DMS153 treated with DMSO at 0.1 percent for 48 hours (cell line): ENCODE data around the gene SEZ6L.
"Not testable (repeated sequence)": the region's sequence is repeated elsewhere in the genome, so short reads cannot be mapped to it uniquely, and the experiment has no call there.

Experiments
- DNase-seq: peaks from one replicate; lab custom pipeline; 2025; ENCODE audit not compliant: unreplicated experiment; lab: John Stamatoyannopoulos, UW

SEZ6L gene

DNA sequence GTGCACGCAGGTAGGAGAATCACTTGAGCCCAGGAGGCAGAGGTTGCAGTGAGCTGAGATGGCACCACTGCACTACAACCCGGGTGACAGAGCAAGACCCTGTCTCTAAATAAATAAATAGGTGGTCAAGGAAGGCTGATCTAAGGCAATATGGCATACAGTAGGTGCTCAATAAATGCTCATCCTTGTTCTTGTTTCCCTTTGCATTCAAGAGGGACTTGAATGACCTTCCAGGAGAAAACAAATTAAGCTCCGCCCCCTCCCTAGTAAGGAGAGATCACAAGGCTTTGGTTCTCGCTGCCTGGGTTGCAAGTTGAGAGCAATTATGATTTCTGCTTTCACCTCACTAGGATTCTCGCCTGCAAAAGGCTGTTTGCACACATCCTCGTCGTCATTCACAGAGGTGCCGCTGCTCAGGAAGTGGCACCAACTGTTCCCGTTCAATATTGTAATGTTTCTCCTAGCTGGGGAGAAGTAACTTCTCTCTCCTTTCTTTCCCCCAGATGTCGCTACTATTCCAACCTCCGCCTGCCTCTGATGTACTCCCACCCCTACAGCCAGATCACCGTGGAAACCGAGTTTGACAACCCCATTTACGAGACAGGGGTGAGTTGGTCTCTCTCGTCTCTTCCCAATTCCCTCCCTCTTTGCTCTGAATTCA lies 208.0 kb downstream of the SEZ6L start:
- no peak for DNase-seq

DNA sequence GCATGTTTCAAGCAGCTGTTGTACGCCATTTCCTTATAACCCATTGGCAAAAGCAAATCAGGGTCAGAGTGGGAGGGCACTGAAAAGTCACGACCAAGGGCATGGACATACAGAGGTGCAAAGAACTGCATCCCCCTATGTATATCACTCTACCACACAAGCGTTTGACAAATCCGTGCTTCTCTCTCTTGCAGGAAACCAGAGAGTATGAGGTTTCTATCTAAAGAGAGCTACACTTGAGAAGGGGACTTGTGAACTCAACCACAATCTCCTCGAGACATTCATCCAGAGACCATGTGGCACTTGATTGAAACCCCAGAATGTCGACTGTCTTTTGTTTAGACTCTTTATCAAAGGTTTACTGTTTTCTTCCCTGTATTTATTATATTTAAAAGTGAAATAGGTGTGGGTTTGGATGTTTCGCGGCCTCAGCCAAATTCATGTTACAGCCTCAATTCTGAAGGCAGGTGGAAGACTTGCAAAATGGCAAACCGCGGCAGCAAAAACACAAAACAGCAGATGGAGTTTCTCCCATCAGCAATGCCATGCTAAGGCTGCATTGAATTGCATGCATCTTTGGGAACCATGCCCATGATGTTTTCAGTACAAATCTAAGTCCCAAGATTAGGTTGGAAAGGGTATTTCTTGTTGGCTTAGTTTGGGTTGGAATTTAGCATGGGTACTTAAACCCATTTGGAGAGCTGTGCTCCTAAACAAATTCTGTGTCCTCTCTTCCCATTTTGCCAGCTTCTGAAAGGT lies 211.0 kb downstream of the SEZ6L start:
- no peak for DNase-seq

DNA sequence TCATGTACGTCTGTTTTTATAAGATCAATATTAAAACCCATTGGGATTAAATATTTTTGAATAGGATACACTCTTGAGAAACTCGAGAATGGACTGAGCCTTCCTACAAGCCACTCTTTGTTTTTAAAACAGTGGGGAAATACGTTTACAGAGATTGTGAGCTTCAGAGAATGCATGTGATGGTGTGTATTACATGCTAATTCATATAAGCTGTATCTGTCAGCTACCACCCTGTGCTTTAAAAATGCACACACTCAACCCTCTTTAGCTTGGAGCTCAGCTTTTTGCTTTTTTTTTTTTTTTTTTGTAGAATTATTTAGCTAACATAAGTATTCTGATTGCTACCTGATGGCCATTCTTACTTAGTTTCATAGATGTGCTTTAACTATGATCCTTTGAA lies 213.5 kb downstream of the SEZ6L start:
- no peak for DNase-seq

DNA sequence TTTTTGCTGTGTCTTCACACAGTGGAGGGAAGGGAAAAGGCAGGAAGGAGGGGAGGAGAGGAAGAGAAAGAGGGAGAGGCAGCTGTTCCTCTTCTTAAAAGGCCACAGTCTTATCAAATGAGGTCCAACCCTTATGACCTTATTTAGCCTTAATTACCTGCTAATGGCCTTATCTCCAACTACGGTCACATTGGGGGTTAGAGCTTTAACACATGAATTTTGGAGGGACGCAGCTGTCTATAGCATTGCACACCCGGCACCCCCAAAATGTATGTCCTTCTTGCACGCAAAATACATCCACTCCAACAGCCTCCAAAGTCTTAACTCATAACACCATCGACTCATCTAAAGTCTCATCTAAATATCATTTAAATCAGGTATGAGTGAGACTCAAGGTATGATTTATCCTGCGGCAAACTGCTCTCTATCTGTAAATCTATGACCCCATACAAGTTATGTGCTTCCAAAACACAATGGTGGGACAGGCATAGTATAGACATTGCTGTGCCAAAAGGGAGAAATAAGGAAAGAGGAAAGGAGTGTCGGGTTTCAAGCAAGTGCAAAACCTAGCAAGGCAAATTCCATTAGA lies 214.8 kb downstream of the SEZ6L start:
- no peak for DNase-seq

DNA sequence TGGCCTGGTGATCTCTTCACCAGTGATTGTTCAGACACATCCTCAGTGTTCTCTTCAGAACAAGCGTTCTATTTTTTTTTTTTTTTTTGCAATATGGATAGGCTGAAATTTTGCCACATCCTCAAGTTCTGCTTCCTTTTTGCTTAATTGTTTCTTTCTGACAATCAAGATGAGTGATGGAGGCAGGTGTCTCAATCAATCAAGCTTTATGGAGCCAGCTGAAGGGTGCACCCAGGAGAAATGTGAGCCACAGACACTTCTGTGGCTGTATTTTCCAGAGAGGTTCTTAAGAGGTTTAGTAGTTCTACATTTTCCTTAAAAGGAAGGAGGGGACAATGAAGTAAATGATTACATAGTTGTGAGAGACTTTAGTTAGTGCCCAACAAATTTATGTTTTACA lies 215.9 kb downstream of the SEZ6L start:
- no peak for DNase-seq

DNA sequence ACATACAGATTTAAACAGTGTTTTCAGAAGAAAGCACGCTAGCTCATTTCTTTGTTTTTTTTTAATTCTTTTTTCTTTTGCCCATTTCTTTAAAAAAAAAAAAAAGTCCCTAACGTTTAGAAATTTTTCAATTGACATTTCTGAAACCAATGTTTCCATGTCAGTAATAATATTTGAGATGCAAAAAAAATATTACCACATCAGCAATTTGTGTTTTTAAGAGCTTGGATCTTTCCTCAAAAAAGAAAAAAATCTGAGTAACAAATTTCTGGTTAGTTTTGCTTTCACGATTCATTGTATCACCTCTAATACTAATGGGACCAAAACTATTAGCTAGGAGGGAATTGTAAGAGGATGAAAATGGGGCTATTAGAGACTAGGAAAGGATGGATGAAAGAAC lies 219.9 kb downstream of the SEZ6L start:
- no peak for DNase-seq

DNA sequence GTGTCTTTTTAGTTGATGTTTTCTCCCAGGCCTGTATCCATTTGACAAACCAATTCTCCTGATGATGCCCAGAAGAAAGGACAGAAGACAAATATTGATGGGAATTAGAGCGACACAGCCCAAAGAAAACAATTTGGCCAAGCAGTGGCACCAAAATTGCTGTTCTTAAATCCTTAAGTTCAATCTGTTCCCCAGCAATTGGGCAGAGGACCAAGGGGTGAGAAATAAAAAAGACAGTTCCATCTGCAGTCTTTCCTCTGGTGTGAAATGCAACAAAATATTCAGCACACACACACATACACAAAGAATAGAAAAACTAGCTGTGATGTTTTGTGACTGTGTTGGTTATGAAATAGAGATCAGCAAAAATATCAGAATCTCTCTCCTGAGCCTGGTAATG lies 221.8 kb downstream of the SEZ6L start:
- no peak for DNase-seq

DNA sequence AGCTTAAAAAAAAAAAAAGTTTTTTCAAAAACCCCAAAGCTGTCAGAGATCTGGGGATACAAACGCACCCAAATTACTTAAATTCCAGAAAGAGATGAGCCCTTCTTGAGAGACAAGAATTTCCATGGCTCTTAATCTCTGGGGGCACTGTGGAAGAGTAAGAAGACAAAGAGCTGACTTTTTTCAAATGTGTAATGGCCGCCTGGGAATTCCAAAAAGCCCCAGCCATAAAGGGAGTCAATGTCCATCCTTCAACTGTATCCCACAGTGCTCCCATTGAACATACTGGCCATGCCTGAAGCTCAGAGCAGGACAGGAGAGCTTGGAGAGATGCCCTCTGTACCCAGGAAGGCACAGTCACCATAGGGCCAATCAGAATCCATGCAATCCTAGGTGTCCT lies 222.4 kb downstream of the SEZ6L start:
- DNase-seq: no peak

DNA sequence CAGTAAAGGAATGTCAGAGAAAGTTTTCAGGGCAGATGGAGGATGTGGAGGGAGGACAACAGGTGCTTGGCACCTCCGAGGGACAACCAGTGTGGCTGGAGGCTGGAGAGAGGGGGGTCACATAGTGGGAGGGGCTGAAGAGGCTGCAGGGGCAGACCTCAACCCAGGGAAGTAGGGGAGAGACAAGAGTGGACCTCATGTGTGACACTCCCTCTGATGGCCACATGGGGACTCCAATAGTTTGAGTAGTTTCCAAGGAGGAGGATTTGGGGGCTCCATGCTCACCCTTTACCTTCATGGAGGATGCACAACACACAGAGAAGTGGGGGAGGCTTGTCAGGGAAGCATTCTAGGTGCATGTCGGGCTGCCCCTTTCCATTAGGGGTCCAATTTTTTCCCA lies 224.7 kb downstream of the SEZ6L start:
- no peak for DNase-seq

DNA sequence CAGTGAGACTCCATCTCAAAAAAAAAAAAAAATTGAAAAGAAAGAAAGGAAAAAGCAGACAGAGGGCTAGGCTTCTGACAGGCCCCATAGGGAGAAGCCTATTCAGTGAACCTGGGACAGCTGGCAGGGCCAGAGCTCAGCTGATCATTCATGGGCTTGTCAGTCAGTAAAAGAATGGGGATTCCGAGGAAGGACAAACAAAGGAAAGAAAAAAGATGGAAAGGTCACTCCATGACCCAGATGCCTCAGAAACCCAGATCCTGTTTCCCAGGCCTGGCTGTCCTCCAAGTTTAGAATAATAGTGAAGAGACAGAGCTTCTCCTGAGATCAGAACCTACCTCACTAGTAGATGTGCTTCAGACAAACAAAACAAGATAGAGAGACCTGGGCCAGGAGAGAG lies 225.5 kb downstream of the SEZ6L start:
- no peak for DNase-seq

DNA sequence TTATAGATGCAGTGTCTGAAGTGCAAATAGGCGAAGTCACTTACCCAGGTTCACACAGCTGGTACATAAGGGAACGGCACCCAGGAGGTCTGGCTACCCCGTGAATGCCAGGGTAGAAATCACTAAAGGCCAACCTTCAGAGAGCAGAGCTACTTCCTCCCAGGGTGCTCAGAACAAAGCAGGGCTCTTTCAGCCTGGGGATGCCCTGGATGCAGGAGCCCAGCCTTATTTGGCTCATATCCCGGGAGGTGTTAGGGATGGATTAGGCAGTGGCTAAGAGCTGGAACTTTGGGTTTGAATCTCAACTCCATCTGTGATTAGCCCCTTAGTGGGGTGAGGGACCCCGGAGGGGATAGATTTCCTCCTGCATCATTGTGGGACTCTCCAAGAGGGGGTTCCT lies 226.7 kb downstream of the SEZ6L start:
- DNase-seq: peak; percentile 29

DNA sequence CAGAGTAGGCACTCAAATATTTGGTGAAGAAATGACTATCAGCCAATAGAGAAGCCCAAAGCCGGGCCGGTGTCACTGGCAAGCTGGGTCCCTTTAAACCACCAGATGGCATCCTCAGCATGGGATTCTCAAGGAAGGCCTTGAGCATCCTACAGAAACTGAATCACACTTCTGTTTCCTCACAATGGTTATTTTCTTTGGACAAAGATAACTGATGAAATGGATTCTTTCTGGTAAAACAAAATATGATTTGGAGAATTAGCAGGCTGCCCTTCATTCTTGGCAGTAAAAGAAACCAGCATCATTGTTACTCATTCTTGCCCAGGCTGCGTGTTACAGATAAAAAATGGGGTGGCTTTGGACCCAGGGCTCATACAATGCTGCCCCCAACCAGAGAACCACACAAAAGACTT lies 229.5 kb downstream of the SEZ6L start:
- peak; percentile 38 for DNase-seq

DNA sequence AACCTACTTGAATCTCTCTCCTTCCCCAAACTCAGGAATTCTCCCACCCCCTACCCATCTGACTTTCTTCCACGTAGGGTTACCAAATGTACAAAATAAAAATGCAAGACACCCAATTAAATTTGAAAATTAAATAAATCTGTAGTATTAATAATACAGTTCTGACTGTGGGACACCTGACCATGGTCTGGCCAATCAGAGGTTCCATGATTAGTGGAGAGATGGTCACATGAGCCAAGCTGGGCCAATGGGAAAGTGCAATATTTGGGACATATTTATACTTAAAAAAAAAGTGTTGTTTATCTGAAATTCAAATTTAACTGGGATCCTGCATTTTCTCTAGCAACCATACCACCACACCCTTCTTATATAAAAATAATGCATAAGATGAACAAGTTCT lies 230.0 kb downstream of the SEZ6L start:
- DNase-seq: no peak

DNA sequence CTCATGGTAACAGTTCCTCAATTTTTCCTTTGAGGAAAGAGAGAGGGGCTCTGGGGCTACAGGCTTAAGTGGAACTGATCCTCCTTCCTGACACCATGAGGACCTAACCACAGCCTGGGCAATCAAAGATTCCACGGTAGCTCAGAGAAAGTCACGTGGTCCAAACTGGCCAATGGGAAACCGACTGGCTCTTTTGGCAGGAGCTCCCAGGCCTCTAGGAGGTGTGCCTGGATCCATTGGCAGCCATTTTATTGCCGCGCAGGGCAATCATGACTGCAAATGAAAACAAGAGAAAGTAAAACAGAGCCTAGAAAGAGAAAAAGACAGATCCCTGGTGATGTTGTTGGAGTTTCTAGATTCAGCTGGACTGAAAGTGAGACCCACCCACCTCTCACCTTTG lies 232.5 kb downstream of the SEZ6L start:
- no peak for DNase-seq

DNA sequence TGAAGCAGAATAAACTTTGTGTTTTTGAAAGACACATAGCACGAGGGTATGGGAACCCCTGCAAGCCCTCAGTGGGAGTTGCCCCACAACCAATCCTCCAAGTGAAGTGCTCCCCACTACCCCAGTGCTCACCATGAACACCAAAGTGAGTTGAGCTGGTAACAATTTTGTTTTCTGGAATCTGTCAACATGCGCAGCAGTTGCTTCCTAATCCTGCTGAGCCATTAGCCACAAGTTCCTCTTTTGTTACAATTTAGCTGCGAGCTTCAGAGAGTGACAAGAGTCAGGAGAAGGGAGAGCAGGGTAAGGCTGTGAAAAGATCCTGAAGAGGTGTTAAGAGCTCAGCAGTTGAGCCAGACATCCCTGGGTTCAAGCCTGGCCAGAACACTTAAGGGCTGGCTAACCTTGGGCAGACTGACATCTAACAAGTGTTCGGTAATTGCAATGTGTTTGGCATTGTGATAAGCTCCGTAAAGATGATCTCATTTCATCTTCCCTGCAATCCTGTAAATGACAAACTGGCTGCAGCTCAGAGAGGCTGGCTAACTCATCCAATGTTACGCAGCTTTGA lies 235.7 kb downstream of the SEZ6L start:
- DNase-seq: no peak

DNA sequence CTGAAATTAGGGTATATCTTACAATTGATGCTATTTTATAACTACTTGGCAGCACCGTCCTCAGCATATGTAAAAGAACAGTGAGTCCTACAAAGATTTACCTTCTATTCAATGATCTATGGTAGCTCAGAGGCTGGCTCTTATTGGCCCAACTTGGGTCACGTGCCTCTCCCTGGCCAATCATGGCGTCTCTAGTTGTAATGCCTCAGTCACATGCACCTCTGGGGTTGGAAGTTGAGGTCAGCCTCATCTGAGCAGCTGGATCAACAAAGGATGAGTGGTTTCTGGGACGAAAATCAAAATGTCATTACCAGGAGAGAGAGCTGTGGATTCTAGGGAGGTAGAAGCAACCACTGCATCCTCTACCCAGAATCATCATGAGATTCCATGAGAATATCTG lies 236.9 kb downstream of the SEZ6L start:
- peak; percentile 4 for DNase-seq

DNA sequence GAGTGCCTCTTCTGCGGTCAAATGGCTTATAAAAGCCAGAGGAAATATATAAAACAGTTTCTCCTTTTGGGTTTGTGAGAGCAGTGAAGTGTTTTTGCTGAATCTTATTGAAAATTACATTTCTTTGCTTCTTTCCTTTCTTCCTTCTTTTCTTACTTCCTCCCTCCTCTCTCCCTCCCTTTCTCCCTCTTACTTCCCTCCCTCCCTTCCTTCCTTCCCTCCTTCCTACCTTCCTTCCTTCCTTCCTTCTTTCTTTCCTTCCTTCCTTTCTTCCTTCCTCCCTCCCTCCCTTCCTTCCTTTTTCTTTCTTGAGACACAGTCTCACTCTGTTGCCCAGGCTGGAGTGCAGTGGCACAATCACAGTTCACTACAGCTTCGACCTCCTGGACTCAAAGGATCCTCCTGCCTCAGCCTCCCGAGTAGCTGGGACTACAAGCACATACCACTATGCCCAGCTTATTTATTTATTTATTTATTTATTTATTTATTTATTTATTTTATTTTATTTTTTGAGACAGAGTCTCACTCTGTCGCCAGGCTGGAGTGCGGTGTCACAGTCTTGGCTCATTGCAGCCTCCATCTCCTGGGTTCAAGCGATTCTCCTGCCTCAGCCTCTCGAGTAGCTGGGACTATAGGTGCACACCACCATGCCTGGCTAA lies 239.4 kb downstream of the SEZ6L start:
- not testable (repeated sequence) for DNase-seq

DNA sequence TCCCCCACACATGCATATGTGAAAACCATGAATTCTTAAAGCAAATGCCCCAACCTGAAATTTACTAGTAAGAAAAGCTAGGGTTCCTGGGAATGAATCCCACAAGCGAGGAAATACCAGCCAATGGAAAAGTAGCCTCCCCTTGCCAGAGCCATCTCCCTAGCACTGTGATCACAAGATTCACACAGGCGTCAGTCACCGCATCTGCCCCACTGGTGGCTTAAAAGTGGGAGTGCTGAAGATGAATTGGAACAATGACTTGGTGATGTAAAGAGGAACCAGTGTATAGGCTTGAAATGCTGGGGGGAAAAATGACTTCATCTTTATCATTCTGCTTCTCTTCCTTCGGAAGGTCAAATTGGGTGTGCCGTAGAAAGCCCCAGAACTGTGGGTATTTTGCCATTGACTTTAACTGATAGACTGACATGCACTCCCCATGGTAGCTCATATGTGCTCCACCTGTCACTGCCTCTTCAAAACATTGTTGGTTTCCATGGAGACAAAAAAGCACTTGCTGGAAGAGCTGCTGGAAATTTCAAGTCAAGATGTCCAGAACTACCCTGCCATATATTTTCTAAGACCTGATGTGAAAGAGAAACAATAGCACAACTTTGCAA lies 240.6 kb downstream of the SEZ6L start:
- no peak for DNase-seq

DNA sequence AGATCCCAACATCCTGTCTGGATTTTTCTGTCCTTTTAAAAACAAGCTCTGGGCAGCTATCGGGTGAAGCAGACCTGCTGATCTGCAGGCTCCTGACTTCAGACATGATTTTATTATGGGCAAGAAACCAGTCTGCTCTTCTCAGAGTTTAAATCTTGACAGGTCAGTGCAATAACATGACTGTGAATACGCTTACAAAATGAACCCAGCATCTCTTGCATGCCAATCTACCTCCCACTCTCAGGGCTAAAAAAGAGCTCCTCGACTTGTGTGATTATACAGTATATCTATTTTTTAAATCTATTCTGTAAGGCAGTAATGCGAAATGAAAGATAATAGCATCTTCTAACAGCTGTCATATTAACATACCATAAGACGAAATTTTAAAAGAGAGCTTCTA lies 241.1 kb downstream of the SEZ6L start:
- no peak for DNase-seq

DNA sequence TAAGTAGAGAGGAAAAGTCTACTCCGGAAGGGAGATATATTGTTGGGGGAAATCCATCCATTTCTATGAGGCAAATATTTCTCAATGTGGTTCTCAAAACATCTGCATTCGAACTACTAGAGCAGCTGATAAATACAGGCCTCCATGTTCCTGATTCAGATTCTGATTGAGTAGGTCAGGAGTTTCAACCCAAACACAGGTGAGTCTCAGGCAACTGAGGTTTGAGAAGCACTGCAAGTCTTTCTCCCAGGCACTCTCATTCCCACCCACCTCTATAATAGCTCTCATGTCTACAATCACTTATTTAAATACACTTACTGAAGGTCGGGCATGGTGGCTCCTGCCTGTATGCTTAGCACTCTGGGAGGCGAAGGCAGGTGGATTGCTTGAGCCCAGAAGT lies 245.1 kb downstream of the SEZ6L start:
- no peak for DNase-seq

DNA sequence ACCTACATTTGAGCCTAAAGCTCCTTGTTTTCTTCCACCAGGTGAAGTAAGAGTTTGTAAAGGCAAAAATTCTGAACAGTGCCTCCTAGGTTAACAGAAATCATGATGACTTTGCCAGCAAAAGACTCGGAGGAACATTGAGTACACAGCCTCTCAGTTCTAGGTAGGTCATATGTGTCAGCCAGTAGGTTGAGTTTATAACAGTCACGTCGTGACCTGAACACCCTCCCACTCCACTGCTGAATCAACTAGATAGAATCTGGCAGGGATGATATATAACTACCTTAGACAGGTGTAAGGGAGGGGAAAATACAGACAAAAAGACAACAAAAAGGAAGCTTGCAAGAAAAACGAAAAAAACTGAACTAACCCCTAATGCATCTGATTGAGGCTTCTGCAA lies 247.0 kb downstream of the SEZ6L start:
- no peak for DNase-seq
